ENCODE data around the gene MYO18A. TPM values are rescaled to one million over a fixed set of nuclear protein-coding genes. Genes with fewer than 3 reads are reported as not detected.

Gene MYO18A
- total and polyA plus RNA-seq, 10 of the 15 experiments (the other 5 are each of a cell fraction or from before 2014, with no cell fraction given): 2.9 to 66.0 (median 24.5) TPM

DNA sequence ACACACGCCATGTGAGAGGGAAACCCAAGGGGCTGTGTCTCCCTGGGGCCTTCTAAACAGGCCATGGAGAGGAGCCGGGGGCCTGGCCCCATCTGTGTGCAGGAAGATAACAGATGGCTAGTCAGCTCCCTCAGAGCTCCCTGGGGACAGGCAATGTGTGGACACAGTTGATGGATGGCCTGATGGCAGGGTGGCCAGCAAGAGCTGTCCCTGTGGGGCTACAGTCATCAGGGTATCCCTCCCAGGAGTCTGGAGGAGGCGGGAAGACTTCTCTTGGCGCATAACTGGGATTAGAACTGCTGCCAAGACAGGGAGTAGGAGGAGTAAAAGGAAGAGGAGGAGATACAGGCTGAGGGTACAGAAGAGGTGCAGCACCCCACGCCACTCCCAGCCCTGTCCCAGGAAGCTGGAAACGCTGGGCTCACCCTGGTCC, 17.3 kb downstream of the MYO18A start (continued):
- TF ChIP-seq EGR1 (IDR thresholded peaks at IDR 0.05; ENCODE audit: borderline replicate concordance in 1 of 2, low read depth in 2 of 2, low read length in 2 of 2) (no peak), STAT1 (conservative IDR thresholded peaks at IDR 0.05) (no peak), ZNF384 (IDR thresholded peaks at IDR 0.05; ENCODE audit: borderline replicate concordance, low read depth, low read length) (no peak)
- TF ChIP-seq, protein P1, sequence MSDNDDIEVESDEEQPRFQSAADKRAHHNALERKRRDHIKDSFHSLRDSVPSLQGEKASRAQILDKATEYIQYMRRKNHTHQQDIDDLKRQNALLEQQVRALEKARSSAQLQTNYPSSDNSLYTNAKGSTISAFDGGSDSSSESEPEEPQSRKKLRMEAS (IDR thresholded peaks at IDR 0.05; ENCODE audit: low read depth, low read length): no peak
- TF ChIP-seq, protein P2, sequence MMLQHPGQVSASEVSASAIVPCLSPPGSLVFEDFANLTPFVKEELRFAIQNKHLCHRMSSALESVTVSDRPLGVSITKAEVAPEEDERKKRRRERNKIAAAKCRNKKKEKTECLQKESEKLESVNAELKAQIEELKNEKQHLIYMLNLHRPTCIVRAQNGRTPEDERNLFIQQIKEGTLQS (IDR thresholded peaks at IDR 0.05; ENCODE audit: borderline replicate concordance, extremely low read depth, low read depth, low read length): no peak

DNA sequence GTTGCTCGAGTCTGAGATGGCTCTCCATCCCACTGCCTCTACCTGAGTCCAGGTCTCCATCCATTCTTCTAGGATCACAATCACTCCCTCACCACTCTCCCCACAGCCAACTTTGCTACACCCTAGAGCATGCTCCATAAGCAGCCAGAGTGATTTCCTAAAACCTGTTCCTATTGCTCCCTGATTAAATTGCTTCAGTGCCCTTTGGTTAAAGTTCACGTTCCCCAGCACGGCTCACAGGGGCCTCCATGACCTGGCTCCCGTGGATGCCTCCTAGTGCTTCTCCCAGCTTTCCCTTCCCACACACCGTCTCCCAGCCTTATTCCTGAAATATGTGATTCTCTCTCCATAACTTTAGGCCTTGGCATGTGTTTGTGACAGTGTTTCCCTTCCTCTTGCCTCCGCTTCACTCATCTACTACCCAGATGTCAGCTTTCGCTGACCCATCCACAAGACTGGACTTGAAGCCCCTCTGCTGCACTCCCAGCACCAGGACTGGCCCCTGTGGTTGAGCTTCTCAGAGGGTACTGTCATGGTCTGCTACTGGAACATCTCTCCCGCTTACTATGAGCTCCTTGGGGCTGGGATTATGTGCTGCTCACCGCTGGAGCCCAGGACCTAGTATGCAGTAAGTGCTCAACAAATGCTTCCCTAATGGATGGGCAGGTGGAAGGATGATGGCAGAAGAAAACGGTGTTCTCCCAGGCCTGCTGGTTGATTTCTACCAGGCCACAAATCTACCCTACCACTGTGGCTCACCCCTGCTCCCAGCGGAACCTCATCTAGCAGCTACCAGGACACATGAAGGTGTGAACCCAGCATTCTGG, 17.9 kb downstream of the MYO18A start:
- no peaks in the 10 kb centered on the region for H3K27me3 ChIP-seq (replicated peaks in 1 of 2; ENCODE audit: control insufficient read depth in 2 of 2, insufficient read depth in 2 of 2, low read length in 1 of 2)
- WGBS (ENCODE audit: insufficient coverage, insufficient replicate concordance, low lambda C conversion rate, missing lambda C conversion rate): 79% methylated on average over 11 of the region's 11 CpGs
- no peak for DNase-seq (ENCODE audit: low read depth, low spot score)
- TF ChIP-seq SMAD5 (IDR thresholded peaks at IDR 0.05; ENCODE audit: low read depth) (no peak), ASH2L (IDR thresholded peaks at IDR 0.05; ENCODE audit: borderline replicate concordance, low read depth) (no peak)
- no TSS peak for BruUV-seq (replicated peaks)
- no peak for ATAC-seq
- H3K4me2 ChIP-seq (ENCODE audit: control insufficient read depth, insufficient read depth): no peak overlapping the region
- intact Hi-C loops (cut with micrococcal nuclease; ENCODE audit: unreplicated experiment) (no loop called here), in situ Hi-C loops (cut with MboI) (no loop called here)
- H3K36me3 ChIP-seq (ENCODE audit: control insufficient read depth in 2 of 2, insufficient read depth in 2 of 2, low read length in 1 of 2): no peaks in the 10 kb centered on the region; a peak in 1 of 4 replicates
- RAD21 ChIA-PET (ENCODE audit: unreplicated experiment): no interaction called here
- H3K79me2 ChIP-seq (ENCODE audit: control insufficient read depth, insufficient read depth, low read length): no peaks in the 10 kb centered on the region
- no peaks in the 10 kb centered on the region for H3K9me3 ChIP-seq (replicated peaks; ENCODE audit: control insufficient read depth, insufficient read depth, low read length)
- no peak overlapping the region for H3K4me3 ChIP-seq
- H3K9ac ChIP-seq (ENCODE audit: control insufficient read depth, insufficient read depth, low read length): no peak overlapping the region
- no peaks in the 10 kb centered on the region for H4K20me1 ChIP-seq (ENCODE audit: control insufficient read depth, insufficient read depth)
- CTCF ChIA-PET: interaction anchor here (1.3 kb wide), 1 partner anchor 57 kb away, joined by 5 read pairs; no protein-coding TSS in a partner anchor
- FAIRE-seq: no peak
- POLR2A ChIA-PET: no interaction called here
- no peak overlapping the region for H2AFZ ChIP-seq (ENCODE audit: control insufficient read depth, low read depth, low read length)
- SMC1A ChIA-PET (ENCODE audit: uncharacterized antibody, unreplicated experiment): interaction anchor here (0.8 to 1.0 kb wide), 2 partner anchors 9 to 38 kb away, joined by 3 read pairs; no protein-coding TSS in a partner anchor
- H3K4me1 ChIP-seq (ENCODE audit: control insufficient read depth, insufficient read depth, low read length): peaks cover 5% of the 10 kb centered on the region
- no peak overlapping the region for H3K27ac ChIP-seq (ENCODE audit: control insufficient read depth, insufficient read depth)

All from GM12878 (cell line).